ENCODE data around the gene ACADSB. TPM values are rescaled to one million over a fixed set of nuclear protein-coding genes. Genes with fewer than 3 reads are reported as not detected.

ACADSB gene
- total and polyA plus RNA-seq, 8 donors = 3.6 to 18.2 (median 11.6) TPM

GRCh38 chr10:123031124-123031523 is 22.3 kb downstream of the ACADSB start:
- no peak for ATAC-seq
- WGBS, 2 donors = 89 to 93% methylated on average over 1 of the region's 1 CpG

GRCh38 chr10:123034332-123034731 is 25.5 kb downstream of the ACADSB start:
- Histone ChIP-seq H3K4me1 (no peaks in the 10 kb centered on the region), H3K27ac (no peak overlapping the region), H3K4me3 (no peak overlapping the region), H3K36me3 (no peaks in the 10 kb centered on the region), H3K9me3 (no peaks in the 10 kb centered on the region), H3K27me3 (no peaks in the 10 kb centered on the region)
- DNase-seq (no peak), ATAC-seq (no peak), FAIRE-seq (no peak)
- intact Hi-C loops (cut with DNase I) = no loop called here
- TF ChIP-seq, protein P1, sequence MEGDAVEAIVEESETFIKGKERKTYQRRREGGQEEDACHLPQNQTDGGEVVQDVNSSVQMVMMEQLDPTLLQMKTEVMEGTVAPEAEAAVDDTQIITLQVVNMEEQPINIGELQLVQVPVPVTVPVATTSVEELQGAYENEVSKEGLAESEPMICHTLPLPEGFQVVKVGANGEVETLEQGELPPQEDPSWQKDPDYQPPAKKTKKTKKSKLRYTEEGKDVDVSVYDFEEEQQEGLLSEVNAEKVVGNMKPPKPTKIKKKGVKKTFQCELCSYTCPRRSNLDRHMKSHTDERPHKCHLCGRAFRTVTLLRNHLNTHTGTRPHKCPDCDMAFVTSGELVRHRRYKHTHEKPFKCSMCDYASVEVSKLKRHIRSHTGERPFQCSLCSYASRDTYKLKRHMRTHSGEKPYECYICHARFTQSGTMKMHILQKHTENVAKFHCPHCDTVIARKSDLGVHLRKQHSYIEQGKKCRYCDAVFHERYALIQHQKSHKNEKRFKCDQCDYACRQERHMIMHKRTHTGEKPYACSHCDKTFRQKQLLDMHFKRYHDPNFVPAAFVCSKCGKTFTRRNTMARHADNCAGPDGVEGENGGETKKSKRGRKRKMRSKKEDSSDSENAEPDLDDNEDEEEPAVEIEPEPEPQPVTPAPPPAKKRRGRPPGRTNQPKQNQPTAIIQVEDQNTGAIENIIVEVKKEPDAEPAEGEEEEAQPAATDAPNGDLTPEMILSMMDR (IDR thresholded peaks at IDR 0.05) = no peak

More at GRCh38 chr10:123031124-123031523, 22.3 kb downstream of the ACADSB start:
- H3K4me3 ChIP-seq = no peak overlapping the region
- TF ChIP-seq, protein P1 (IDR thresholded peaks at IDR 0.05) = no peak
- no peaks in the 10 kb centered on the region for H3K9me3 ChIP-seq
- intact Hi-C loops (cut with DNase I) = no loop called here
- FAIRE-seq (no peak), DNase-seq (no peak)
- no peaks in the 10 kb centered on the region for H3K27me3 ChIP-seq
- no peak overlapping the region for H3K27ac ChIP-seq
- no peaks in the 10 kb centered on the region for H3K36me3 ChIP-seq
- no peaks in the 10 kb centered on the region for H3K4me1 ChIP-seq

DNA sequence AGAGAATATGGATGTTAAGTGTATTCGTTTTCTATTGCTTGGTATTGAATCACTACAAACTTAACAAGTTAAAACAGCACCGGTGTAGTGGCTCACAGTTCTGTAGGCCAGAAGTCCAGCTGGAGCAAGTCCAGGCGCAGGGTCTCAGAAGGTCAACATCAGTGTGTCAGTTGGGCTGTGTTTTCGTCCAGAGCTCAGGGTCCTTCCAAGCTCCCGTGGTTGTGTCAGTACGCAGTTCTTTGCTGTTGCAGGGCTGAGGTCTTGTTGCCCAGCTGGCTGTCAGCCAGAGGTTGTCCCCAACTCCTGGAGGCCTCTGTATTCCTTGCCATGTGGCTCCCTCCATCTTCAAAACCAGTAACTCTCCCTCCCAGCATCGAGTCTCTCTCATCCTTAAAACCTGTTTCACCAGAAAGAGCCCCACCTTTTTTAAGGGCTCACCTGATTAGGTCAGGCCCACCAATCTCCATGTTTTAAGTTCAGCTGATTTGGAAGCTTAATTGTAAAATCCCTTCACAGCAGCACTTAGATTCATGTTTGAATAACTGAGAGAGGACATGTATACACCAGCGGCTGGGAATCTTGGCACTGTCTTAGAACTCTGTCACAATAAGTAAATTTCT is 26.8 kb downstream of the ACADSB start:
- H3K27me3 ChIP-seq = no peaks in the 10 kb centered on the region
- intact Hi-C loops (cut with DNase I) = no loop called here
- no peak overlapping the region for H3K4me3 ChIP-seq
- FAIRE-seq = no peak
- TF ChIP-seq, protein P1 (IDR thresholded peaks at IDR 0.05) = no peak
- no peaks in the 10 kb centered on the region for H3K9me3 ChIP-seq
- no peaks in the 10 kb centered on the region for H3K4me1 ChIP-seq
- no peak for DNase-seq
- 87 to 93% methylated on average over 8 of the region's 8 CpGs for WGBS, 2 donors
- no peak for ATAC-seq
- H3K27ac ChIP-seq = no peak overlapping the region
- H3K36me3 ChIP-seq = no peaks in the 10 kb centered on the region

DNA sequence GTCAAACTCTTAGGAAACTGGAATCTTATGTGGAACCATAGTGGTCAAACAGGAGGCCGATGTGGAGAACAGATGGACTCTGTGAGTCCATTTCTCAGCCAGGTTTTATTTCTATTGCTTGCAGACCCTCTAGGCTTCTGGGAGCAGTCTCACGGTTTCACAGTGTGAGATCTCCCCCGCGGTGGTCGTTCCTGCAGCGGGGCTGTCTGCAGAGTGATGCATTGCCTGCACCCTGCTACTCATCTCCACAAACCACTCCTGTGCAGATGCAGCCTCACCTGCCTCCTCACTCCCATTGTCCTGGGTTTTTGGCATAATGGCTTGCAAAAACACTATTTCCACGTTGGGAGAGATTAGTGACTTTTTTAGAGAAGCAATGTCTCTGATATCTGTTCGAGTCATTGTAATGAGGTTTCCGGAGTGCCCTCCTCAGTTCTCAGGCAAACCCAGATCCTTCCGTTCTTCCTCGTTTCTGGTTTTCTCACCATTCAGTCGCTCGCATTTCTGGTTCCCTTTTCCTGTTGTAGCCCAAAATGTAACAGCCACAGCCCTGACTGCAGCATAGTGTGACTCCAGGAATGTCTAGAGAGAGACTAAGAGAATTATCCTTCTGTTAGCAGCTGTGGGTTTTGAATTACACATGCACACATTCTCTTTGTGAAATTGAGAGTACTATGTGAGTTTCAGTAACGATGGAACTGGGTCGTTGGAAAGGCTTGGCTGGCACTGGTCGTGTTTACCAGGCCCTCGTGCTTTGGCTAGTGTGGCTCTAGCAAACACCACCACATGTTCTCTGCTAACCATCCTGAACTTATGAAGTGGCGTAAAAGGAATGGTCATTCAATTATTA is 30.2 kb downstream of the ACADSB start:
- WGBS, 2 donors = 75 to 76% methylated on average over 18 of the region's 18 CpGs
- ATAC-seq = peak in 2 of 4 donors; percentile 49 to 73

More for the DNA sequence above, 30.2 kb downstream of the ACADSB start:
- TF ChIP-seq, protein P1 (IDR thresholded peaks at IDR 0.05) = no peak
- intact Hi-C loops (cut with DNase I) = no loop called here
- Histone ChIP-seq H3K27me3 (no peaks in the 10 kb centered on the region), H3K27ac (no peak overlapping the region), H3K4me1 (no peaks in the 10 kb centered on the region), H3K4me3 (no peak overlapping the region), H3K36me3 (peaks cover 0 to 2% (median 0%) of the 10 kb centered on the region in 3 donors), H3K9me3 (no peaks in the 10 kb centered on the region)
- no peak for DNase-seq
- no peak for FAIRE-seq

Measured in pancreas (tissue), 10 donors.